MCF 10A (cell line): ENCODE data around the gene CHD9. TPM values are rescaled to one million over a fixed set of nuclear protein-coding genes. Genes with fewer than 3 reads are reported as not detected.

Source experiments
- BruUV-seq: library from RNA; stranded (reverse); fragments of 400-500 nt; replicated peaks from 2 replicates; lab custom pipeline; 2021; lab: Mats Ljungman, UMichigan
- CTCF ChIA-PET: fragments of 300-600 bp; sonication (Branson Sonifier 250); formaldehyde crosslinking; extraction: SDS; loops from one replicate; lab custom pipeline; 2021; ENCODE audit warnings: antibody characterized with exemption, inconsistent platforms; lab: Yijun Ruan, JAX
- POLR2A ChIA-PET: fragments of 300-600, 350-650 bp; sonication (Branson Sonifier 250); formaldehyde crosslinking; extraction: SDS; loops from one replicate; lab custom pipeline; 2020; ENCODE audit warnings: antibody characterized with exemption, inconsistent platforms; lab: Yijun Ruan, JAX
- DNase-seq: peaks from one replicate; pipeline ENCODE4 v3.0.0-alpha.2; 2018; ENCODE audit not compliant: unreplicated experiment
- H3K27ac Mint-ChIP-seq: one replicate; pipeline ENCODE4 v1.8.0; 2022; ENCODE audit warnings: mild to moderate bottlenecking, low read depth, mixed read lengths; ENCODE audit not compliant: unreplicated experiment
- H3K27me3 Mint-ChIP-seq: one replicate; pipeline ENCODE4 v1.8.0; 2022; ENCODE audit warnings: mixed read lengths; ENCODE audit not compliant: insufficient read depth, unreplicated experiment
- H3K36me3 Mint-ChIP-seq: one replicate; pipeline ENCODE4 v1.8.0; 2022; ENCODE audit warnings: mild to moderate bottlenecking, moderate library complexity, mixed read lengths; ENCODE audit not compliant: insufficient read depth, unreplicated experiment
- H3K4me1 Mint-ChIP-seq: one replicate; pipeline ENCODE4 v1.8.0; 2022; ENCODE audit warnings: mixed read lengths; ENCODE audit not compliant: insufficient read depth, unreplicated experiment
- H3K4me3 Mint-ChIP-seq: one replicate; pipeline ENCODE4 v1.8.0; 2022; ENCODE audit warnings: mild to moderate bottlenecking, moderate library complexity, mixed read lengths; ENCODE audit not compliant: unreplicated experiment
- H3K9me3 Mint-ChIP-seq: one replicate; pipeline ENCODE4 v1.8.0; 2022; ENCODE audit warnings: mixed read lengths; ENCODE audit not compliant: unreplicated experiment
- CTCF ChIP-seq: fragments of 200-600 bp; IDR thresholded peaks from one replicate; pipeline ENCODE4 v1.8.0; 2022; ENCODE audit warnings: antibody characterized with exemption, mild to moderate bottlenecking; ENCODE audit not compliant: unreplicated experiment
- intact Hi-C: fragments of 100-400 bp; cut with micrococcal nuclease; formaldehyde crosslinking; loops from 2 replicates; pipeline ENCODE4 v1.14.1; 2022
- total RNA-seq: library from RNA; stranded (reverse); gene quantifications from 2 replicates; pipeline ENCODE4 v1.2.3, GENCODE V29; 2022

Gene CHD9
- total RNA-seq, 1 experiment from 2014 or later: 62.8 TPM

GRCh38 chr16:53153130-53153529 lies 98.3 kb downstream of the CHD9 start:
- Mint-ChIP-seq H3K36me3 (peaks cover 29% of the 10 kb centered on the region), H3K9me3 (no peaks in the 10 kb centered on the region), H3K27ac (no peak overlapping the region), H3K4me1 (no peaks in the 10 kb centered on the region), H3K27me3 (no peaks in the 10 kb centered on the region), H3K4me3 (no peak overlapping the region)
- TF ChIP-seq CTCF: no peak
- no peak for DNase-seq
- intact Hi-C loops: no loop called here
- BruUV-seq: no TSS peak
- ChIA-PET CTCF (interaction anchor here (2.1 kb wide), 1 partner anchor 55 kb away, joined by 12 read pairs; no protein-coding TSS in a partner anchor), POLR2A (no interaction called here)

GRCh38 chr16:53154513-53154912 lies 99.7 kb downstream of the CHD9 start:
- intact Hi-C loops: no loop called here
- ChIA-PET CTCF (interaction anchor here (0.9 to 2.1 kb wide), 2 partner anchors 25 to 54 kb away, joined by 3 to 12 read pairs; no protein-coding TSS in a partner anchor), POLR2A (interaction anchor here (0.6 to 1.5 kb wide), 5 partner anchors 15 to 1692 kb away, joined by 3 to 7 read pairs (median 4); partner anchors contain the start of gene CHD9)
- Mint-ChIP-seq H3K4me1 (no peaks in the 10 kb centered on the region), H3K36me3 (peaks cover 31% of the 10 kb centered on the region), H3K9me3 (no peaks in the 10 kb centered on the region), H3K27ac (no peak overlapping the region), H3K4me3 (no peak overlapping the region), H3K27me3 (no peaks in the 10 kb centered on the region)
- no peak for TF ChIP-seq CTCF
- BruUV-seq: no TSS peak
- no peak for DNase-seq

GRCh38 chr16:53156516-53156915 lies 101.7 kb downstream of the CHD9 start:
- CTCF ChIA-PET: no interaction called here
- no peak for DNase-seq
- no peaks in the 10 kb centered on the region for H3K9me3 Mint-ChIP-seq
- H3K4me3 Mint-ChIP-seq: no peak overlapping the region
- peaks cover 5% of the 10 kb centered on the region for H3K4me1 Mint-ChIP-seq
- TF ChIP-seq CTCF: no peak
- POLR2A ChIA-PET: interaction anchor here (0.8 to 1.6 kb wide), 3 partner anchors 9 to 26 kb away, joined by 3 read pairs; no protein-coding TSS in a partner anchor
- intact Hi-C loops: no loop called here
- H3K27me3 Mint-ChIP-seq: no peaks in the 10 kb centered on the region
- BruUV-seq: TSS peak; percentile 53
- peaks cover 50% of the 10 kb centered on the region for H3K36me3 Mint-ChIP-seq
- H3K27ac Mint-ChIP-seq: no peak overlapping the region

- Mint-ChIP-seq H3K27ac (no peak overlapping the region), H3K4me1 (peaks cover 11% of the 10 kb centered on the region), H3K36me3 (peaks cover 48% of the 10 kb centered on the region), H3K4me3 (no peak overlapping the region), H3K9me3 (no peaks in the 10 kb centered on the region), H3K27me3 (no peaks in the 10 kb centered on the region)
- ChIA-PET POLR2A (interaction anchor here (0.7 to 1.5 kb wide), 5 partner anchors 9 to 105 kb away, joined by 3 to 5 read pairs (median 3); partner anchors contain the start of gene CHD9), CTCF (interaction anchor here (0.7 to 2.9 kb wide), 21 partner anchors 8 to 105 kb away, joined by 3 to 22 read pairs (median 3); partner anchors contain the start of gene CHD9)
- intact Hi-C loops: loop anchor here (1.0 to 5.0 kb wide), 2 partner anchors 47 to 106 kb away; partner anchors contain the start of gene CHD9
- DNase-seq: peak; percentile 65
- BruUV-seq: no TSS peak
- TF ChIP-seq CTCF: peak; percentile 54
Observed at GRCh38 chr16:53159781-53160436, 105.1 kb downstream of the CHD9 start.
